Measurements from ENCODE around the gene ATXN7L3B. TPM values are rescaled to one million over a fixed set of nuclear protein-coding genes. Genes with fewer than 3 reads are reported as not detected.

ATXN7L3B gene
- total and polyA plus RNA-seq, 9 of the 15 experiments (the other 6 are each of a cell fraction or from before 2014, with no cell fraction given), result 10.3 to 40.5 (median 31.0) TPM

DNA sequence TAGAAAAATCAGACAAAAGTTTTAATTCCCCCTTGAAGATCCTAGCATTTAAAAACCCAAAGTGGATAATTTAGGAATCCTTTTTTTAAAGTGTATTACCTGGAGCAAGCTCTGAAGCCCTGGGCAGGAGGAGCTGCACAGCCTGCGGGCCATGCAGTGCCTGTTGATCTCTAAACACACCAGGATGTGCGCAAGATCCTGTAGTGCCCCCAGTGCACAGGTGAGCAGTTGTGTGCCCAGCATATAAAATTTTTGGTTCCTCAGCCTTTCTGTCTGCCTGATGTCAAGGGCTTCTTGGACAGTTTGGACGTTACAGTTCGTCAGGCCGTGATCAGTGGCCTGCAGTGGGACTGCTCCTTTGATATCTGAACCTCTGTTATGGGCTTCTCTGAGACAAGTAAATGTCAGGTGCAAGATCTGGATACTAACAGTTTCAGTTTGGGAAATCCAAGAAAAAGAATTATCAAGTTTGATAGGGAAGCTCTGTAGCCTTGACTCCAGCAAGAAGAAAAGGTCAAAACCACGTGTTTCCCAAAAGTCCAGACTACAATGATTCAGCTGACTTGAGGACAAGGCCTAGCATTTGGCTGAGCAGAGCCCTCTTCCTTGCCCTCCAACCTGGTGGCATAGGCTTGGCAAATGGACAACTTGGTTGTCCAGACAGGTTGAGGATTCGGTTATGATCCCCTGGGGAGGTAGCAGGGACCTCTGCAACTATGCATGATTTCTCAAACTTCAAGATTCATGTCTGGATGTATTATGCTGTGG is 1.0 kb downstream of the ATXN7L3B start (continued):
- TF ChIP-seq, protein P1, sequence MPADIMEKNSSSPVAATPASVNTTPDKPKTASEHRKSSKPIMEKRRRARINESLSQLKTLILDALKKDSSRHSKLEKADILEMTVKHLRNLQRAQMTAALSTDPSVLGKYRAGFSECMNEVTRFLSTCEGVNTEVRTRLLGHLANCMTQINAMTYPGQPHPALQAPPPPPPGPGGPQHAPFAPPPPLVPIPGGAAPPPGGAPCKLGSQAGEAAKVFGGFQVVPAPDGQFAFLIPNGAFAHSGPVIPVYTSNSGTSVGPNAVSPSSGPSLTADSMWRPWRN (IDR thresholded peaks at IDR 0.05; ENCODE audit: low read depth), result no peak
- TF ChIP-seq MNT (conservative IDR thresholded peaks at IDR 0.05) (peak; percentile 43 to 60), HNRNPLL (IDR thresholded peaks at IDR 0.05; ENCODE audit: low read depth, low read length, poor library complexity, severe bottlenecking) (no peak), SAP30 (IDR thresholded peaks at IDR 0.05; ENCODE audit: borderline replicate concordance, insufficient read depth, low read depth, low read length, poor library complexity, severe bottlenecking) (no peak), NFE2 (IDR thresholded peaks at IDR 0.05; ENCODE audit: low read depth) (peak; percentile 50; the same call in 1 of the 2 replicates), NCOA4 (IDR thresholded peaks at IDR 0.05; ENCODE audit: partially characterized antibody) (no peak), GABPA (tag; conservative IDR thresholded peaks at IDR 0.05; ENCODE audit: low read depth) (no peak), NCOR1 (IDR thresholded peaks at IDR 0.05) (no peak), BDP1 (IDR thresholded peaks at IDR 0.05; ENCODE audit: insufficient read depth, insufficient read length) (no peak), ETV6 (IDR thresholded peaks at IDR 0.05; ENCODE audit: borderline replicate concordance in 1 of 2, low read depth in 2 of 2, low read length in 1 of 2) (no peak), ETV6 (CRISPR knock-in tag; IDR thresholded peaks at IDR 0.05; ENCODE audit: borderline replicate concordance) (no peak), ZNF766 (CRISPR knock-in tag; conservative IDR thresholded peaks at IDR 0.05) (no peak), SUPT5H (IDR thresholded peaks at IDR 0.05) (no peak), ATF2 (CRISPR knock-in tag; IDR thresholded peaks at IDR 0.05) (no peak), MCM7 (IDR thresholded peaks at IDR 0.05) (no peak)
- TF ChIP-seq, protein P2, sequence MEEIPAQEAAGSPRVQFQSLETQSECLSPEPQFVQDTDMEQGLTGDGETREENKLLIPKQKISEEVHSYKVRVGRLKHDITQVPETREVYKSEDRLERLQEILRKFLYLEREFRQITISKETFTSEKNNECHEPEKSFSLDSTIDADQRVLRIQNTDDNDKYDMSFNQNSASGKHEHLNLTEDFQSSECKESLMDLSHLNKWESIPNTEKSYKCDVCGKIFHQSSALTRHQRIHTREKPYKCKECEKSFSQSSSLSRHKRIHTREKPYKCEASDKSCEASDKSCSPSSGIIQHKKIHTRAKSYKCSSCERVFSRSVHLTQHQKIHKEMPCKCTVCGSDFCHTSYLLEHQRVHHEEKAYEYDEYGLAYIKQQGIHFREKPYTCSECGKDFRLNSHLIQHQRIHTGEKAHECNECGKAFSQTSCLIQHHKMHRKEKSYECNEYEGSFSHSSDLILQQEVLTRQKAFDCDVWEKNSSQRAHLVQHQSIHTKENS (CRISPR knock-in tag; IDR thresholded peaks at IDR 0.05), result no peak
